Ovary (tissue), 3 donors: ENCODE measurements around the gene TSPAN3.

Source experiments
- CTCF ChIP-seq, 3 donors: fragments of 450-650 bp in 2 of 3; fragments of 200-600 bp in 1 of 3; IDR thresholded peaks; one replicate each; pipeline versions ENCODE4 v1.5.1 to v1.8.0; 2016 to 2022; ENCODE audit warnings: antibody characterized with exemption in 3 of 3, mild to moderate bottlenecking in 1 of 3
- EP300 ChIP-seq: sonication (generic); formaldehyde crosslinking; IDR thresholded peaks from one replicate; pipeline ENCODE4 v1.6.1; 2017; ENCODE audit warnings: antibody characterized with exemption
- donor health status: DM: no; HTN: no; CAD: no.

- no peak for TF ChIP-seq CTCF (IDR thresholded peaks at IDR 0.05)
- no peak for TF ChIP-seq EP300
Observed at GRCh38 chr15:77010312-77010686, 60.6 kb downstream of the TSPAN3 start.
